ENCODE data around the gene C3AR1.
"Not testable (repeated sequence)": the region's sequence is repeated elsewhere in the genome, so short reads cannot be mapped to it uniquely, and the experiment has no call there.

The C3AR1 gene

DNA sequence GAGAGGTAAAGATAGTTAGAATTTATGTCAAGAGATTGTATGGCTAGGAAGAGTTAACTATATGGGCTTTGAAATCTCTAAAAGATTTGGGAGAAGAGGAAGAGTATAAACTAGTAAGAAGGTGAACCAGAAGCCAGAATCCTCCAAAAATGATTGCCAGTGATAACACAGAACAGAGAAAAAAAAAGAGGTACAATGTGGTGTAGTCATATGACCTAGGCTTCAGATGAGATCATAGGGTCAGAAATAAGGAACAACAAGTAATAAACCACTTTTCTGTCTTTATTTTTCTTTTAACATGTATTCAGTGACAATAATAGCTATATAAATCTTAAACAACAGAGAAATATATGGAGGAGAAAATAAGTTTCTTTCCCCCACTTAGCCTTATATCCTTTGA lies 14.0 kb upstream of the C3AR1 start:
- Histone ChIP-seq H3K4me3 (ENCODE audit: low read depth, low read length) (no peak overlapping the region), H3K36me3 (replicated peaks) (no peaks in the 10 kb centered on the region), H3K27me3 (replicated peaks) (no peaks in the 10 kb centered on the region), H3K27ac (no peak overlapping the region)
- TF ChIP-seq, protein P1, sequence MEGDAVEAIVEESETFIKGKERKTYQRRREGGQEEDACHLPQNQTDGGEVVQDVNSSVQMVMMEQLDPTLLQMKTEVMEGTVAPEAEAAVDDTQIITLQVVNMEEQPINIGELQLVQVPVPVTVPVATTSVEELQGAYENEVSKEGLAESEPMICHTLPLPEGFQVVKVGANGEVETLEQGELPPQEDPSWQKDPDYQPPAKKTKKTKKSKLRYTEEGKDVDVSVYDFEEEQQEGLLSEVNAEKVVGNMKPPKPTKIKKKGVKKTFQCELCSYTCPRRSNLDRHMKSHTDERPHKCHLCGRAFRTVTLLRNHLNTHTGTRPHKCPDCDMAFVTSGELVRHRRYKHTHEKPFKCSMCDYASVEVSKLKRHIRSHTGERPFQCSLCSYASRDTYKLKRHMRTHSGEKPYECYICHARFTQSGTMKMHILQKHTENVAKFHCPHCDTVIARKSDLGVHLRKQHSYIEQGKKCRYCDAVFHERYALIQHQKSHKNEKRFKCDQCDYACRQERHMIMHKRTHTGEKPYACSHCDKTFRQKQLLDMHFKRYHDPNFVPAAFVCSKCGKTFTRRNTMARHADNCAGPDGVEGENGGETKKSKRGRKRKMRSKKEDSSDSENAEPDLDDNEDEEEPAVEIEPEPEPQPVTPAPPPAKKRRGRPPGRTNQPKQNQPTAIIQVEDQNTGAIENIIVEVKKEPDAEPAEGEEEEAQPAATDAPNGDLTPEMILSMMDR (IDR thresholded peaks at IDR 0.05; ENCODE audit: low read depth, low read length, missing control alignments), result no peak
- in situ Hi-C loops (cut with HindIII; ENCODE audit: low pct_ligation_motif_present, low sequenced_read_pairs), result no loop called here
- no peak for DNase-seq

DNA sequence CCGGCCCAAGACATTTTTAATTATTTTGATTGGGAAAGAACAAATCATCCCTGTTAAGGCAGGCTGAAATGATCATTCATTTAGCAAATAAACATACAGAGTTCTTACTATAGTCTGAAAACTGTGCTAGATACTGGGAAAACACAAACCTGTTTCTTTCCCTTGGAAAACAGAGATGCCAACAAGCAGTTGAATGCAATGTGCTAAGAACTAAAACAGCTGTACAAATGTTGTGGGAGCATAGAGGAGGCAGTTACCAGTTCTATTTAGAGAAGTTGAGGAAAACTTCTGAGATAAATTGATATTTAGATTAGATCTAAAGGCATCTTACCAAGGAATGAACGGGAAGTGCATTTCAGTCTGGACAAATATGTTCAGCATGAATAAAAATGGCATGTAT lies 12.8 kb upstream of the C3AR1 start:
- Histone ChIP-seq H3K27ac (no peak overlapping the region), H3K27me3 (replicated peaks) (no peaks in the 10 kb centered on the region), H3K4me3 (ENCODE audit: low read depth, low read length) (no peak overlapping the region), H3K36me3 (replicated peaks) (no peaks in the 10 kb centered on the region)
- in situ Hi-C loops (cut with HindIII; ENCODE audit: low pct_ligation_motif_present, low sequenced_read_pairs), result no loop called here
- no peak for DNase-seq
- TF ChIP-seq, protein P1 (IDR thresholded peaks at IDR 0.05; ENCODE audit: low read depth, low read length, missing control alignments), result no peak

DNA sequence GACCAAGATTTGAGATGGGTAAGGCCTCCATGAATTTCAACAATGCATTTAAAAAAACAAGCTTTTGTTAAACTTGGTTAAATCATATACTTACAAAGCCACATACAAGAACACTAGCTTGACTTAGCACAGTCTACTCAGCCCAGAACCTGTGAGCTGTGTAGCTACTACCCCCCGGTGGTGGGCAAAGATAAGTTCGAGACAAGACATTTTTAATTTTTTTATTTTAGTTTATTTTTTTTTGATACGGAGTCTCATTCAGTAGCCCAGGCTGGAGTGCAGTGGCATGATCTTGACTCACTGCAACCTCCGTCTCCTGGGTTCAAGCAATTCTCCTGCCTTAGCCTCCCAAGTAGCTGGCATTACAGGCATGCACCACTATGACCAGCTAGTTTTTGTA lies 12.2 kb upstream of the C3AR1 start:
- no peak overlapping the region for H3K4me3 ChIP-seq (ENCODE audit: low read depth, low read length)
- in situ Hi-C loops (cut with HindIII; ENCODE audit: low pct_ligation_motif_present, low sequenced_read_pairs), result no loop called here
- H3K27ac ChIP-seq, result no peak overlapping the region
- H3K27me3 ChIP-seq (replicated peaks), result no peaks in the 10 kb centered on the region
- DNase-seq, result peak; percentile 63
- TF ChIP-seq, protein P1 (IDR thresholded peaks at IDR 0.05; ENCODE audit: low read depth, low read length, missing control alignments), result peak; percentile 73
- H3K36me3 ChIP-seq (replicated peaks), result no peaks in the 10 kb centered on the region

DNA sequence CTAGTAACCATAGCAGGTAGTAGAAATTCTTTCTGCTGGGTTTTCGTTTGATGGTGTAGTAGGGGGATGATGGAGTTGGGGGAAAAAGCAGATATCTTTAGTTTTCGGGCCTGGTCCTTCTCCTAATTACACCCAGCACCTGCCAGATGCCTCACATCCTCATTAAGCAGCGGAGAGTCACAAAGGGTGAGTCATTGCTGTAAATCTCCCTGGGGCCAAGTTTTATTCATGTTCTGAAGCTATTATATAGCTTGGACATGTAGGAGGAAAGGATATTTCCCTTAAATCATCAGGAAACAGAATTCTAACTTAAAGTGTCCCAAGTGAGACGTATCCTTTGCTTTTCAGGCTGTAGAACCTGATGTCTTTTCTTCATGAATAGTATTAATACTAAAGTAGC lies 11.0 kb upstream of the C3AR1 start:
- TF ChIP-seq, protein P1 (IDR thresholded peaks at IDR 0.05; ENCODE audit: low read depth, low read length, missing control alignments), result no peak
- Histone ChIP-seq H3K36me3 (replicated peaks) (no peaks in the 10 kb centered on the region), H3K27me3 (replicated peaks) (no peaks in the 10 kb centered on the region), H3K27ac (no peak overlapping the region), H3K4me3 (ENCODE audit: low read depth, low read length) (no peak overlapping the region)
- in situ Hi-C loops (cut with HindIII; ENCODE audit: low pct_ligation_motif_present, low sequenced_read_pairs), result no loop called here
- no peak for DNase-seq

DNA sequence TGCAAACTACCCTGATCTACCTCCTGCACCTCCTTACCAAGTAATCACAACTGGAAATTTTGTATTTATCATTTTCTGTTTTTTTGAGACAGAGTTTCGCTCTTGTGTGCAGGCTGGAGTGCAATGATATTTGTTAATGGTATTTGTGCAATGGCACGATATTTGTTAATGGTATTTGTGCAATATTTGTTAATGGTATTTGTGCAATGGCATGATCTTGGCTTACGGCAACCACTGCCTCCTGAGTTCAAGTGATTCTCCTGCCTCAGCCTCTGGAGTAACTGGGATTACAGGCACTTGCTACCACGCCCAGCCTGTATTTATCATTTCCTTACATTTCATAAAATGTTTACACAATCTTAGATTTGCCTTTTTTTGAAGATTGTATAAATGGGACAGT lies 10.2 kb upstream of the C3AR1 start:
- Histone ChIP-seq H3K27ac (no peak overlapping the region), H3K4me3 (ENCODE audit: low read depth, low read length) (no peak overlapping the region), H3K27me3 (replicated peaks) (no peaks in the 10 kb centered on the region), H3K36me3 (replicated peaks) (no peaks in the 10 kb centered on the region)
- in situ Hi-C loops (cut with HindIII; ENCODE audit: low pct_ligation_motif_present, low sequenced_read_pairs), result no loop called here
- no peak for DNase-seq
- TF ChIP-seq, protein P1 (IDR thresholded peaks at IDR 0.05; ENCODE audit: low read depth, low read length, missing control alignments), result no peak

DNA sequence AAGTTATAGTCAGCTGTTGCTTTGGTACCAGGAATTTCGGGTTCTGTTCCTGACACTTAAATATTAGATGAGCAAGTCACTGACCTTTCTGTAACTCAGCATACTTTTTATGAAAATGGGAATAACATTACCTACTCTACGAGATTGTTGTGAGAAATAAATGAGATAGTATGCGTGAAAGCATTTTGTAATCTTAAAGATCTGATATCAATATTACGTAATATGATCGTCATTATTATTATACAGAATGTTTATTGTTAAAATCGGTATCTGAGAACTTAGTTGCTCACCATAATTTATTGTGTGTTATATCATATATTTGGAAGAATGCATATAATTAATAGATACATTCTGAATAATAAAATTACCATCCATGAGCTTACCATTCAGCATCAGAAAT lies 9.8 kb upstream of the C3AR1 start:
- TF ChIP-seq, protein P1 (IDR thresholded peaks at IDR 0.05; ENCODE audit: low read depth, low read length, missing control alignments), result no peak
- in situ Hi-C loops (cut with HindIII; ENCODE audit: low pct_ligation_motif_present, low sequenced_read_pairs), result no loop called here
- no peaks in the 10 kb centered on the region for H3K27me3 ChIP-seq (replicated peaks)
- H3K36me3 ChIP-seq (replicated peaks), result no peaks in the 10 kb centered on the region
- H3K4me3 ChIP-seq (ENCODE audit: low read depth, low read length), result no peak overlapping the region
- H3K27ac ChIP-seq, result no peak overlapping the region
- no peak for DNase-seq

DNA sequence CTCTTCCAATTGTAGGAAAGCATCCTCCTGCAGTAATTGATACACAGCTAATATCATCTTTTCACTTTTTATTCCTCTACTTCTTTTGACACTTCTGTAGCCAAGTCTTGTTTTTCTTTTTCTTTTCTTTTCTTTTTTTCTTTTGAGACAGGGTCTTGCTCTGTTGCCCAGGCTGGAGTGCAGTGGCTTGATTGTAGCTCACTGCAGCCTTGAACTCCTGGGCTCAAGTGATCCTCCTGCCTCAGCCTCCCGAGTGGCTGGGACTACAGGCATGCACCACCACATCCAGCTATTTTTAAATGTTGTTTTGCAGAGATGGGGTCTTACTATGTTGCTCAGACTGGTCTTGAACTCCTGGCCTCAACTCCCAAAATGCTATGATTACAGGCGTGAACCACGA lies 5.7 kb upstream of the C3AR1 start:
- H3K27ac ChIP-seq; H3K36me3 ChIP-seq (replicated peaks); H3K27me3 ChIP-seq (replicated peaks); H3K4me3 ChIP-seq (ENCODE audit: low read depth, low read length); DNase-seq; in situ Hi-C loops (cut with HindIII; ENCODE audit: low pct_ligation_motif_present, low sequenced_read_pairs): not testable (repeated sequence)

All from brain microvascular endothelial cell (primary cell).